Lower lobe of right lung (tissue), 2 donors: ENCODE results near the gene AMBRA1. TPM values are rescaled to one million over a fixed set of nuclear protein-coding genes. Genes with fewer than 3 reads are reported as not detected.

Experiments used
- ATAC-seq, 2 donors: fragments of 200-7000 bp; cut with Tn5 transposase; one replicate each; pipeline ENCODE4 v1.9.1; 2020 to 2022; ENCODE audit warnings: mild to moderate bottlenecking in 2 of 2, moderate library complexity in 2 of 2
- DNase-seq: peaks from one replicate; pipeline ENCODE4 v3.0.0-alpha.2; 2020
- H3K27ac ChIP-seq: fragments of 200-600 bp; one replicate; pipeline ENCODE4 v1.8.0; 2022
- H3K27me3 ChIP-seq: fragments of 200-600 bp; one replicate; pipeline ENCODE4 v1.8.0; 2022; ENCODE audit warnings: low read depth
- H3K36me3 ChIP-seq: fragments of 200-600 bp; one replicate; pipeline ENCODE4 v1.8.0; 2022; ENCODE audit warnings: mild to moderate bottlenecking
- H3K4me1 ChIP-seq: fragments of 200-600 bp; one replicate; pipeline ENCODE4 v1.8.0; 2022
- H3K4me3 ChIP-seq: fragments of 200-600 bp; one replicate; pipeline ENCODE4 v1.8.0; 2022; ENCODE audit warnings: mild to moderate bottlenecking
- H3K9me3 ChIP-seq: fragments of 200-600 bp; one replicate; pipeline ENCODE4 v1.8.0; 2022
- intact Hi-C: fragments of 100-400 bp; cut with DNase I; formaldehyde crosslinking; loops from one replicate; pipeline ENCODE4 v1.11.0; 2022
- total RNA-seq: library from RNA; stranded (reverse); fragmentation: NEBNext Ultra II Directional; extraction: Animal tissue kit (Norgen Biotek cat#: 25700); gene quantifications from one replicate; pipeline ENCODE4 v1.2.1, GENCODE V29; 2021
- TF ChIP-seq, protein P1 (sequence below): fragments of 200-600 bp; IDR thresholded peaks from one replicate; pipeline ENCODE4 v1.8.0; 2022; ENCODE audit warnings: antibody characterized with exemption, mild to moderate bottlenecking
- donor health status: DM: no; HTN: yes; CAD: no; lungs with severe emphysema.

Gene AMBRA1
- total RNA-seq, 1 donor from 2014 or later = 39.9 TPM

DNA sequence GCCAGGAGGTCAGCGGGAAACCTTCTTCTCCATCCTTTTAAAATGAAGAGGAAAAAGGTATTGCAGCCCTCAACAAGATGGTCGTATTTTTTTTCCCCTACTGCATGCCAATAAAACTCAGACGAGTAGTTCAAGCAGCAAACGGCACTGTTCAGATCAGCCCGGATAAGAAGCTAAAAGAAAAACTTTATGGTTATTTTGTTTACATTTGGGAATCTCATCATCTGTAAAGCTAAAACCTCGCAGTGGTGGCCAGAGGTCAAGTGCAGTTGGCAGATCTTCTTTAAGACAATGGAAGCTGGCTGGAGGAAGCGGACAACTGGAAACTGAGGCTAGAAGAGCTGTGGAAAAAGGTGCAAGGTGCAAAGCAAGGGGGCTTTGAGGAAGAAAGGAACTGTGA, 171.2 kb downstream of the AMBRA1 start:
- intact Hi-C loops = no loop called here
- no peak for ATAC-seq
- DNase-seq = no peak
- Histone ChIP-seq H3K9me3 (no peaks in the 10 kb centered on the region), H3K27ac (no peak overlapping the region), H3K36me3 (peaks cover 50% of the 10 kb centered on the region), H3K4me1 (no peaks in the 10 kb centered on the region), H3K27me3 (no peaks in the 10 kb centered on the region), H3K4me3 (no peak overlapping the region)
- TF ChIP-seq, protein P1, sequence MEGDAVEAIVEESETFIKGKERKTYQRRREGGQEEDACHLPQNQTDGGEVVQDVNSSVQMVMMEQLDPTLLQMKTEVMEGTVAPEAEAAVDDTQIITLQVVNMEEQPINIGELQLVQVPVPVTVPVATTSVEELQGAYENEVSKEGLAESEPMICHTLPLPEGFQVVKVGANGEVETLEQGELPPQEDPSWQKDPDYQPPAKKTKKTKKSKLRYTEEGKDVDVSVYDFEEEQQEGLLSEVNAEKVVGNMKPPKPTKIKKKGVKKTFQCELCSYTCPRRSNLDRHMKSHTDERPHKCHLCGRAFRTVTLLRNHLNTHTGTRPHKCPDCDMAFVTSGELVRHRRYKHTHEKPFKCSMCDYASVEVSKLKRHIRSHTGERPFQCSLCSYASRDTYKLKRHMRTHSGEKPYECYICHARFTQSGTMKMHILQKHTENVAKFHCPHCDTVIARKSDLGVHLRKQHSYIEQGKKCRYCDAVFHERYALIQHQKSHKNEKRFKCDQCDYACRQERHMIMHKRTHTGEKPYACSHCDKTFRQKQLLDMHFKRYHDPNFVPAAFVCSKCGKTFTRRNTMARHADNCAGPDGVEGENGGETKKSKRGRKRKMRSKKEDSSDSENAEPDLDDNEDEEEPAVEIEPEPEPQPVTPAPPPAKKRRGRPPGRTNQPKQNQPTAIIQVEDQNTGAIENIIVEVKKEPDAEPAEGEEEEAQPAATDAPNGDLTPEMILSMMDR = no peak

DNA sequence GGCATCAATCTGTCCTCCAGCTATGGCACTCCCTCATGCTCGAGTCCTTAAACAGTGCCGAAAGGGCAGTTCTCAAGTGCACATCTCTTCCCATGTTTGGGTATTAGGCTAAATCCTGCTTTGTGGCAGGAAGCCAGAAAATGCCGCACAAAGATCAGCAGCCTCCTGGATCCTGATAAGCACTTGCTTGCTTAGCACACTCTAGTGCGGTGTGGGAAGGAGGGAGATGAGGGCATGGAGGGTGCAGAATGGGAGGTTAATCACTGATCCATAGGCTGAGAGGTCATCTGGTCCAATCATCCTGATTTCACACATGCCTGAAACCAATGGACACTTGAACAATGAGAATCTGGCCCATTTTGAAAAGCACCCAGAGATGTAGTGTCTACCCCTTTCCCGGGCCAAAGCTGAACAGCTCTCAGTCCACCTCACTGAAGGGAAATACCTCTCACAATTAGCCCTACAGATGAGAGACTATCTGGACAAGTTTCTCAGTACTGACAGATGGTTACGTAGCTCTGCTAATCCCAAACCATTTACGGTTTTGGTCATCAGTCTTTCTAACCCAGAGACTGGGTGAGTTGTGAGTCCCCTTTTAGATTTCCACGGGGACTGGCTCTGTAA, 172.5 kb downstream of the AMBRA1 start:
- DNase-seq (no peak), ATAC-seq (no peak)
- H3K4me3 ChIP-seq = no peak overlapping the region
- H3K9me3 ChIP-seq = no peaks in the 10 kb centered on the region
- H3K27me3 ChIP-seq = no peaks in the 10 kb centered on the region
- peaks cover 55% of the 10 kb centered on the region for H3K36me3 ChIP-seq
- intact Hi-C loops = no loop called here
- no peak overlapping the region for H3K27ac ChIP-seq
- TF ChIP-seq, protein P1 = no peak
- H3K4me1 ChIP-seq = no peaks in the 10 kb centered on the region

DNA sequence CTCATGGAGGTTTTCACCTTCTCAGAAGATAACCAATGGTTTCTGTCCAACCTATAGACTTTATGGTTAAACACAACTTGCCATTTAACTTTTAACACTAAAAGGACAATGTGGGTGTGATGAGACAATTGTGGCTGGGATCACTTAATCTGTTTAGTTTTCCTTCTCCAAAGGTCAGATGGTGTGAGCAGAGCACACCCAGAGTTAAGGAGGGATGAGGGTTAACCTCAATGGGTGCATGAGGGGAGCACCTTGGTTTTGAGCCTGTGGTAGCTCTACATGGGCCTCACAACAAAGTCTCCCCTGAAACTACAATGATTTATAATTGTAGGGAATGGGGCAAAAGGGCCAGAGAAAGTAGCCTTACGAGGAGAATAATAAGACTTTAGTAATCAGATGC, 173.3 kb downstream of the AMBRA1 start:
- no peak for DNase-seq
- Histone ChIP-seq H3K9me3 (no peaks in the 10 kb centered on the region), H3K36me3 (peaks cover 60% of the 10 kb centered on the region), H3K27ac (no peak overlapping the region), H3K4me1 (no peaks in the 10 kb centered on the region), H3K27me3 (no peaks in the 10 kb centered on the region), H3K4me3 (no peak overlapping the region)
- TF ChIP-seq, protein P1 = no peak
- intact Hi-C loops = no loop called here
- no peak for ATAC-seq

DNA sequence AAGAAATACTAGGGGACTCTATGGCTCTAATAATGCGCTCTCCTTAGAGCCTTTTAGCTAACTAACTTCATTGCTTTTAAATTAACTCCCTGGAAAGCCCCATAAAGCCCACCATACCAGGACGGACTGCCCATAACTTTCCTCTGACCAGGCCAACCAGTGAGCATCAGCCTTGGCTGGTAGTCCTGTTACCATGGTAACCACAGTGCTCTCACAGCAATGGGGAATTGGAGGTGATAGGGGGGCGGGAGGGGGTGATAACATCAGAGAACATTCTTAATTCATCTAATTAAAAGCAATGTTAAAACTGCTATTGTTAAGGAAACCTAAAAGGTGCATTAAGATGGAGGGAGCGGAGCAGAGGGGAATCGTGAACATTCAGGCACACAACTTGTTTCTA, 175.1 kb downstream of the AMBRA1 start:
- Histone ChIP-seq H3K27me3 (no peaks in the 10 kb centered on the region), H3K4me1 (no peaks in the 10 kb centered on the region), H3K36me3 (peaks cover 74% of the 10 kb centered on the region), H3K4me3 (no peak overlapping the region), H3K9me3 (no peaks in the 10 kb centered on the region), H3K27ac (no peak overlapping the region)
- ATAC-seq = no peak
- intact Hi-C loops = no loop called here
- TF ChIP-seq, protein P1 = no peak
- no peak for DNase-seq

DNA sequence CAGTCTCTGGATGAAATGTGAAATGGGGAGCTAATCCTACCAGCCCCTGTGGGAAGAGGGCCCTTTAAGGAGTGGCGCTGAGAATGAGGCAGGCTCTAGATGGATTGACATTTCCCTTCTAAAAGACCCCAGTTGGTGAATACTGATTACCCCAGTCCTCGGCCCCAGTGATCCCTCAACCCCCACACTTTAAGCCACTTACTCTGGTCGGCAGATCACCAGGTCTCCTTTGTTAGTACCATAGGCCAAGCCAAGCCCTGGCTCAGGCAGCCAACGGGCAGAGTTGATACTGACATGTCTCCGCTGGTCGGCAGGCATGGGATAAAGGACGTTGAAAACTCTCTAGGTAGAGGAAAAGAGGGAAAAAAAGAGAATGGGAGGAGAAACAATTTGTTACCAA, 176.1 kb downstream of the AMBRA1 start:
- intact Hi-C loops = no loop called here
- H3K36me3 ChIP-seq = peaks cover 79% of the 10 kb centered on the region

More for the DNA sequence above, 176.1 kb downstream of the AMBRA1 start:
- no peak for ATAC-seq
- Histone ChIP-seq H3K4me3 (no peak overlapping the region), H3K27me3 (no peaks in the 10 kb centered on the region), H3K27ac (no peak overlapping the region), H3K9me3 (no peaks in the 10 kb centered on the region), H3K4me1 (no peaks in the 10 kb centered on the region)
- TF ChIP-seq, protein P1 = no peak
- no peak for DNase-seq
